Activated CD8-positive, alpha-beta T cell treated with anti-CD3 and anti-CD28 coated beads, Interleukin-2, amount 10 ng/mL, durations not matched to agents 7 days and 5 days (primary cell): ENCODE data around the gene DHX8. TPM values are rescaled to one million over a fixed set of nuclear protein-coding genes. Genes with fewer than 3 reads are reported as not detected.

Source experiments
- ATAC-seq: fragments of 150-1000 bp; cut with Tn5 transposase; one replicate; pipeline ENCODE4 v1.10.0; 2021; ENCODE audit warnings: moderate library complexity
- CTCF ChIA-PET: fragments of 350-600 bp; sonication (Branson Sonifier 250); formaldehyde crosslinking; loops from one replicate; lab custom pipeline; 2021; ENCODE audit warnings: antibody characterized with exemption; lab: Charles Lee
- POLR2A ChIA-PET: fragments of 350-600 bp; sonication (Branson Sonifier 250); formaldehyde crosslinking; loops from one replicate; lab custom pipeline; 2021; ENCODE audit warnings: antibody characterized with exemption; lab: Charles Lee
- DNase-seq: peaks from one replicate; pipeline ENCODE4 v3.0.0-alpha.2; 2020
- H3K27ac Mint-ChIP-seq: one replicate; pipeline ENCODE4 v1.8.0; 2021; ENCODE audit warnings: mild to moderate bottlenecking, mixed read lengths
- H3K27me3 Mint-ChIP-seq: one replicate; pipeline ENCODE4 v1.8.0; 2021; ENCODE audit warnings: low read depth, mixed read lengths
- H3K36me3 Mint-ChIP-seq: one replicate; pipeline ENCODE4 v1.8.0; 2021; ENCODE audit warnings: low read depth, mixed read lengths
- H3K4me1 Mint-ChIP-seq: one replicate; pipeline ENCODE4 v1.8.0; 2021; ENCODE audit warnings: low read depth, mixed read lengths
- H3K4me3 Mint-ChIP-seq: one replicate; pipeline ENCODE4 v1.8.0; 2021; ENCODE audit warnings: mild to moderate bottlenecking, mixed read lengths
- H3K9me3 Mint-ChIP-seq: one replicate; pipeline ENCODE4 v1.8.0; 2022; ENCODE audit warnings: mixed read lengths; ENCODE audit not compliant: insufficient read depth
- total RNA-seq, 2 experiments: library from RNA; stranded (reverse); gene quantifications; one replicate each; pipeline ENCODE4 v1.2.3, GENCODE V29; 2021

The DHX8 gene
- total RNA-seq, 2 experiments from 2014 or later, result 52.7 to 56.4 TPM

DNA sequence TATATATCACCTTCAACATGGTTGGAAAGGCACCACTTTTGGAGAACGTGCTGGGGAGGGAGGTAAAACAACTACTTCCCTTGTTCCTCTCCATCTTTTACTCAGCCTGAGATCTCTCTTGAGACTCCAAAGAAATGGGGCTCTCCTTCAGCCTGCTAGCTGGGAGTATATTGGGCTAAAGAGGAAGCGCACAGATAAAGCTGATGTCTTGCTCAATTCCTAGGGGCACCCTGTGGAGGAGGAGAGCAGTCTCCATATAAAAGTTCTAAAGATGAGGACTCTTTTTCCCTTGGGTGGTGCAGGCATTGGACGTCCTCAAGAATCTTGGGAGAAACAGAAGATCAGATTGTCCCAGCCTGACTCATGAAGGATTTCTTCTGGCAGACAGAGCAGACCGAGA is 67.0 kb downstream of the DHX8 start:
- Mint-ChIP-seq H3K27ac (no peak overlapping the region), H3K4me3 (no peak overlapping the region), H3K4me1 (peaks cover 10% of the 10 kb centered on the region), H3K27me3 (peaks cover 31% of the 10 kb centered on the region), H3K9me3 (no peaks in the 10 kb centered on the region), H3K36me3 (no peaks in the 10 kb centered on the region)
- POLR2A ChIA-PET, result no interaction called here
- CTCF ChIA-PET, result no interaction called here
- ATAC-seq (no peak), DNase-seq (no peak)

DNA sequence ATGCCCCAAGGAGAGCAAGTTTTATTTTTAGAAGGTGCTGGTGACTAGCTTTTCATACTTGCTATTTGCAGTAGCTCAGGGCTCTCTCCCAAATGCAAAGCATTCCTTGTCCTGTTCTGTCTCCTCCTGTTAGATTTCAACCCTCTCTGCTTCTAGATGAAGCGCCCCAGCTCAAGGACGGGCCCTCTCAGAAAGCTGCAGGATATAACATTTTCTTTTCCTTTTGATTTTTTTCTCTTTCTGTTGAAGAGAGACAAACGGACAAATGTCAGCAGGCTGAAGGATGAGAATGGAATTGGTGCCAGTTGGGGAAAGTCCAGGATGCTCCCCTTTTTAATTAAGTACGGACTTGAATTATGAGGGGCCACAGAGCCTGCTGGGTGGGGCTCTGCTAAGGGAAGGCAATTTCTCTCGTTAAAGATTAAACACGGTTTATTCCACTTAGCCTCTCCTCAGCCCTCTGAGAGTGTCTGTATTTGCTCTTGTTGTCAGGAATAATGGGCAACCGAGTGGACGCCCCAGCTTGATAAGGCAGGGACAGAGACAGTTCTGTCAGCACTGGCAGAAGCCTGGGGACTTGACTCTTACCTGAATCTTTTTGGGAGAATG is 68.6 kb downstream of the DHX8 start:
- no peak for DNase-seq
- Mint-ChIP-seq H3K4me1 (peaks cover 6% of the 10 kb centered on the region), H3K27me3 (peaks cover 32% of the 10 kb centered on the region), H3K4me3 (no peak overlapping the region), H3K36me3 (no peaks in the 10 kb centered on the region), H3K9me3 (no peaks in the 10 kb centered on the region), H3K27ac (no peak overlapping the region)
- POLR2A ChIA-PET, result no interaction called here
- ATAC-seq, result no peak
- CTCF ChIA-PET, result no interaction called here

DNA sequence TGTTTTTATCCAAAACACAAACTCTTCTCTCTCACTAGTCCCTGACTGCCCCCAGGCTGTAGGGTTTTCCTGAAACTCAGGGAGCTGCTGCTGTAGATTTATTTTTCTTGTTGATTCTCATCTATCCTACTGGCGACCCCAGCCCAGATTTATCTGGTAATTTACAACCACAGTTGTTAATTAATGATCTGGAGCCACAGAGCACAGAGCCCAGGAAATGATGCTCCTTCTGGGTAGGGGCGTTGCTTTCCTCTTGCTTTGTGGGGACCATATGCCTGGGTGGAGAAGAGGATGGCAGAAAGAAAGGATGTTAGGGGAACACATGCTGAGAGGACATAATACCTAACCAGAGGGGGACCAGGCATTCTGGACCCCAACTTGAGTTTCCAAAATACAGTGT is 69.8 kb downstream of the DHX8 start:
- ChIA-PET CTCF (no interaction called here), POLR2A (interaction anchor here (0.6 kb wide), 1 partner anchor 295 kb away, joined by 4 read pairs; no protein-coding TSS in a partner anchor)
- no peak for ATAC-seq

DNA sequence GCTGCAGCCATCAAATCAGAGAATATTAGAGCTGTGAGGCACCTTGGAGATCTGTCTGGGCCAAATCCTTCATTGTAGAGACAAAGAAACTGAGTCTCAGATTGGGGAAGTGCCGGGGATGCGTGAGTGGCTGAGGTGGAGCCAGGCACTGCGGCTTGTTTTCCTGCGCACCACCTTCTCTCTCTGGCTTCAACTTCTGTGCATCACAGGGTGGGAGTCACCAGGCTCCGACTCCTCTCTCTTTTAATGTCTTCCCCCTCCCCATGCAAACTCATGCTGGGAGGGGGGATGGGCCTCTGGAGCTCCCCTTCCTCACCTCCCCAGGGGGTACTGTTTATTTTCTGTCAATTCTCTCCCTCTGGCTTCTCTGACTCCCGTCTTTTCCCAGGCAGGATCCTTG is 71.1 kb downstream of the DHX8 start:
- H3K9me3 Mint-ChIP-seq, result no peaks in the 10 kb centered on the region
- ChIA-PET POLR2A (no interaction called here), CTCF (interaction anchor here (0.9 kb wide), 1 partner anchor 139 kb away, joined by 3 read pairs; no protein-coding TSS in a partner anchor)
- H3K4me3 Mint-ChIP-seq, result no peak overlapping the region
- ATAC-seq (no peak), DNase-seq (no peak)
- H3K27me3 Mint-ChIP-seq, result peaks cover 21% of the 10 kb centered on the region
- peaks cover 6% of the 10 kb centered on the region for H3K4me1 Mint-ChIP-seq
- no peak overlapping the region for H3K27ac Mint-ChIP-seq
- H3K36me3 Mint-ChIP-seq, result no peaks in the 10 kb centered on the region

More for the DNA sequence above, 69.8 kb downstream of the DHX8 start:
- no peak overlapping the region for H3K4me3 Mint-ChIP-seq
- peaks cover 26% of the 10 kb centered on the region for H3K27me3 Mint-ChIP-seq
- H3K27ac Mint-ChIP-seq, result no peak overlapping the region
- no peak for DNase-seq
- peaks cover 6% of the 10 kb centered on the region for H3K4me1 Mint-ChIP-seq
- no peaks in the 10 kb centered on the region for H3K9me3 Mint-ChIP-seq
- H3K36me3 Mint-ChIP-seq, result no peaks in the 10 kb centered on the region

DNA sequence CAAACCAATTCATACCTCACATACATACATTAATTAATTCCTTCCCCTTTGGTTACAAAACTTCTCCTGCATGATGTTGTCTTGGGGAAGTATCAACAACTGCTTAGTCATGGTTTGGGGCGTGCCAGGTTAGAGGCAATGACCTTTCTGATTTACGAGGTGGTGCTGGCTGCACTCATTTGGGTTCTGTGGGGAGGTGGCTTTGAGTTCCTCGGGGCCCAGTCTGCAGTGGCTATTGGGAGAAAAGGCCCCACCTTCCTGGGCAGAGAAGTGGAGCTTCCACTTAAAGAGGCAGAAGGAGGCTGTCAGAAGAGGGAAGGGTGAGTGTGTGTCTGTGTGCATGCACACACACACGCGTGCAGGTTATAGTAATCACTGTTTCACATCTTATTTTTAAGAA is 72.5 kb downstream of the DHX8 start:
- no peaks in the 10 kb centered on the region for H3K9me3 Mint-ChIP-seq
- POLR2A ChIA-PET, result no interaction called here
- no peaks in the 10 kb centered on the region for H3K36me3 Mint-ChIP-seq
- H3K4me3 Mint-ChIP-seq, result no peak overlapping the region
- peaks cover 19% of the 10 kb centered on the region for H3K27me3 Mint-ChIP-seq
- peaks cover 6% of the 10 kb centered on the region for H3K4me1 Mint-ChIP-seq
- H3K27ac Mint-ChIP-seq, result no peak overlapping the region
- DNase-seq (no peak), ATAC-seq (peak; percentile 11)
- CTCF ChIA-PET, result interaction anchor here (1.0 kb wide), 2 partner anchors 9 to 72 kb away, joined by 3 to 4 read pairs; partner anchors contain the start of genes DHX8 and ETV4

DNA sequence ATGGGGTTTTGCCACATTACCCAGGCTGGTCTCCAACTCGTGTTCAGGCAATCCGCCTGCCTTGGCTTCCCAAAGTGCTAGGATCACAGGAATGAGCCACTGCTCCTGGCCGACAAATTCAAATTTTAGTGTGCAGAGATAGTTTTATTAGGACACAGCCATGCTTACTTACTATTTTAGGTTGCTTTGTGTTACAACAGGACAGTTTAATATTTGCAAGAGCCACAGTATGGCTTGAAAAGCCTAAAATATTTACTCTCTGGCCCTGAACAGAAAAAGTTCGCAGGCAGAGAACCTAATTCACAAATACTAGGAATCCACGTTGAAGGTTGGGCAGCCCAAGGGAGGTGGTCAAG is 75.0 kb downstream of the DHX8 start:
- no peak overlapping the region for H3K27ac Mint-ChIP-seq
- DNase-seq (no peak), ATAC-seq (no peak)
- H3K9me3 Mint-ChIP-seq, result no peaks in the 10 kb centered on the region
- no peaks in the 10 kb centered on the region for H3K36me3 Mint-ChIP-seq
- peaks cover 32% of the 10 kb centered on the region for H3K27me3 Mint-ChIP-seq
- no peak overlapping the region for H3K4me3 Mint-ChIP-seq
- POLR2A ChIA-PET, result no interaction called here
- peaks cover 6% of the 10 kb centered on the region for H3K4me1 Mint-ChIP-seq
- CTCF ChIA-PET, result interaction anchor here (0.8 kb wide), 1 partner anchor 11 kb away, joined by 3 read pairs; no protein-coding TSS in a partner anchor

DNA sequence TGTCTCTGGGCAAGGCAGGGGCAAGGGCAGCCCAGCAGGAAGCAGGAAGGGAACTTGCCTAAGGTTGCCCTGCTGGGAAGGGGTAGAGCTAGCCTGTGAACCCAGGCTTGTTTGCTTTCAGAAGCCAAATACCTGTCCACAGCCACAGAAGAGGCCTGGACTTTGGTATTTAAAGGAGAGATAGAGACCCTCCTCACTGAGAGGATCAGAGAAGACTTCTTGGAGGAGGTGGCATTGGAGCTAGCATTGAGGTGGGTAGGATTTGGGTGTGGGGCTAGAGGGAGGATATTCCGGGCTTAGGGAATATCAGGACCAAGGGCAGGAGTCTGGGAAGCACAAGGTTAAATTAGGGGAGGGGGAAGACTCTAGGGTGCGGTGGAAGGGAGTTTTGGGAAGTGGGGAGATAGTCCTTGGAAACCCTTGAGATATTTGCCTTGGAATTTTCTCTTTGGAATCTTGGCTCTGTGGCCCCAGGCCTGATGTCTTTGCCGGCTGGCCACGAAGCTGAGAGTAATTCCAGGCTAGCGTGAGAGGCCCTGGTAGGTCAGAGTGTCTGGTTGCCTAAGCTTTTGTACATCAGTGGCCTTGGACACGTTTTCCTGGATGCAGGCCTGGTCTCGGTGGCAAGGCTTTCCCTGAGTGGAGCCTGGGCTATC is 75.5 kb downstream of the DHX8 start:
- ATAC-seq, result no peak

DNA sequence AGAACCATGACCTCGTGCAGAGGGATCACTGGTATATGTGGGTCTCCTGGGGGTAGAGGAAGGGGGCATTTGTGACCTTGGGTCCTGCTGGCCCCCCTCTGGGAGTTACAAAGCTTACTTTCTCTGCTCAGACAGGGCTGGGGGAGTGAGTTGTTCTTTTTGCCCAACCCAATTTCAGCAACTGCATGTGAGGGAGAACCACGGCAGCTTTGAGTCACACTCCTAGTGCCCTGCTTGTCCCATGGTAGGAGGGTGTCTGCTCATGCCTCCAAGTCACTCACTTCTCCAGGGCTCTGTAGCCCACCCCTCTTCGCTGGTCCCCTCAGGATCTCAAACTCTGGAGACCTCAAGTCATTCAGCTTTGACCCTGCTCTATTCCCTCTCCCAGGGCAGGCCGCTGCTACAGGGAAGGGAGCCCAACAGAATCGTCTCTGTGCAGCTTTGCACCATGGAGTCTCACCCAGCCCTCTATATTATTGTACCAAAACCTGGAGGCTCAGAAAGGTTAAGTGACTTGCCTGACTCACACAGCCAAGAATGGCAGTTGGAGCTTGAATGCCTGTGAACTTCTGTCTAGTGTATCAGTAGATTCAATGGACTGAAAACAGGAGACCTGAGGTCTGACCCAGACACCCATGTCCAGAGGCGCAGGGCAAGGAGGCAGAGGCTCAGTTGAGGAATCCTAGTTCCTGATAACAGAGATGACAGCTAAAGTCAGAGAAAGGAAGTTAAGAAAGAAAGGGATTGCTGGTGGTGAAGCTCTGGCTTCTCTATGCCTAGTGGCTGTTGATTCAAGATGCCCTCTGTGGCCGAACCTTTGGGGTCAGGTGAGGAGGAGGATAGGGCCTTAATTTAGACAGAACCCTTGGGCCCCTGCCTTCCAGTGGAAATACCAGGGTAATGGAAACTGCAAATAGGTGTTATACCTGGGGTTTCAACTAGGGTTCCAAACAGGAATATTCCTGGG is 77.0 kb downstream of the DHX8 start:
- Mint-ChIP-seq H3K4me3 (no peak overlapping the region), H3K4me1 (peaks cover 6% of the 10 kb centered on the region), H3K27me3 (peaks cover 30% of the 10 kb centered on the region), H3K9me3 (no peaks in the 10 kb centered on the region), H3K27ac (no peak overlapping the region), H3K36me3 (no peaks in the 10 kb centered on the region)
- DNase-seq (no peak), ATAC-seq (no peak)
- ChIA-PET POLR2A (no interaction called here), CTCF (interaction anchor here (1.8 to 1.9 kb wide), 2 partner anchors 17 to 113 kb away, joined by 5 read pairs; no protein-coding TSS in a partner anchor)

More for the DNA sequence above, 75.5 kb downstream of the DHX8 start:
- no peak for DNase-seq
- POLR2A ChIA-PET, result no interaction called here
- Mint-ChIP-seq H3K4me3 (no peak overlapping the region), H3K9me3 (no peaks in the 10 kb centered on the region), H3K4me1 (peaks cover 6% of the 10 kb centered on the region), H3K36me3 (no peaks in the 10 kb centered on the region), H3K27ac (no peak overlapping the region), H3K27me3 (peaks cover 32% of the 10 kb centered on the region)
- CTCF ChIA-PET, result interaction anchor here (0.8 to 1.9 kb wide), 3 partner anchors 12 to 114 kb away, joined by 3 to 5 read pairs (median 5); no protein-coding TSS in a partner anchor

DNA sequence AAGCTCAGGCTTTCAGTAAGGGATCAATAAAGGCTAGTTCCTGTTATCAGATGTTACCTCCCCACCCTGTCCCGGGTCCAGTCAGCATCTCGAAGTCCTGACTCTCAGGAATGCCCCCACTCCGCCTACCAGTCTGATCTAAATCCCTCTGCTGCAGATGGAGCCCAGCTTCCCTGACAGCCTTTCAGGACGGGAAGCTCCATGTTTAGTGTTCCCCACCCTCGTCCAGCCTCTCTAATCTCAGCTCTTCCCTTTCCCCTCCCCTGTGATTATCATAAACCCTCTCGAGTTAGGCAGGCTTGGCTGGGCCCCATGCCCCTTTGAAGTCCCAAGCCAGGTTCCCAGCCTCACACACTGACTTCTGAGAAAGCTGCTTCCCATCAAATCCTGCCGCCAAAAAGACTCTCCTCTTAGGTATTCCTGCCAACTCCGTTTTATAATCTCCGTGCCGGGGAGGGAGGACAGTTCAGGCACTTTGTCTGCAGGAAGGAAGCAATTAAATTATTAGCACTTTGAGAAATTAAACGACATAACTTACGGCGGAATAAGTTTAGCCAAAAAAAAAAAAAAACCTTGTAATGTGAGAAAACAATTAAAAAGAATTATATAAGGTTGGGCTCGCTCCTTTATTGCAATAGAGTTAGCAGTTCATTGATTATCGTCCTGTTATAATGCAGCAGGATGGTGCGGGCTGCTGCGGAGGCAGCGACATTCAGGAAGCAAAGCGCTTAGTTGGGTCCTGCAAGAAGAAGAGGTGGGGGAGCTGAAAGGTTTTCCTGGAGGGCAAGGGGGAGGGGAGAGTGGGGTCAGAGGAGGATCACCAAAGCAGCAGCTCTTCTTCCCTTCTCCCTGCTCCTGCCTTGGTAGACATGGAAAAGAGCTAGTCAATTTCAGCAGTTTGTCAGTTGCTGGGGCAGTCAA is 79.2 kb downstream of the DHX8 start:
- DNase-seq (no peak), ATAC-seq (no peak)
- CTCF ChIA-PET, result interaction anchor here (1.1 to 2.2 kb wide), 4 partner anchors 11 to 203 kb away, joined by 4 to 12 read pairs (median 5); no protein-coding TSS in a partner anchor
- H3K36me3 Mint-ChIP-seq, result no peaks in the 10 kb centered on the region
- POLR2A ChIA-PET, result no interaction called here
- peaks cover 25% of the 10 kb centered on the region for H3K27me3 Mint-ChIP-seq
- H3K9me3 Mint-ChIP-seq, result no peaks in the 10 kb centered on the region
- no peak overlapping the region for H3K4me3 Mint-ChIP-seq
- no peaks in the 10 kb centered on the region for H3K4me1 Mint-ChIP-seq
- no peak overlapping the region for H3K27ac Mint-ChIP-seq

DNA sequence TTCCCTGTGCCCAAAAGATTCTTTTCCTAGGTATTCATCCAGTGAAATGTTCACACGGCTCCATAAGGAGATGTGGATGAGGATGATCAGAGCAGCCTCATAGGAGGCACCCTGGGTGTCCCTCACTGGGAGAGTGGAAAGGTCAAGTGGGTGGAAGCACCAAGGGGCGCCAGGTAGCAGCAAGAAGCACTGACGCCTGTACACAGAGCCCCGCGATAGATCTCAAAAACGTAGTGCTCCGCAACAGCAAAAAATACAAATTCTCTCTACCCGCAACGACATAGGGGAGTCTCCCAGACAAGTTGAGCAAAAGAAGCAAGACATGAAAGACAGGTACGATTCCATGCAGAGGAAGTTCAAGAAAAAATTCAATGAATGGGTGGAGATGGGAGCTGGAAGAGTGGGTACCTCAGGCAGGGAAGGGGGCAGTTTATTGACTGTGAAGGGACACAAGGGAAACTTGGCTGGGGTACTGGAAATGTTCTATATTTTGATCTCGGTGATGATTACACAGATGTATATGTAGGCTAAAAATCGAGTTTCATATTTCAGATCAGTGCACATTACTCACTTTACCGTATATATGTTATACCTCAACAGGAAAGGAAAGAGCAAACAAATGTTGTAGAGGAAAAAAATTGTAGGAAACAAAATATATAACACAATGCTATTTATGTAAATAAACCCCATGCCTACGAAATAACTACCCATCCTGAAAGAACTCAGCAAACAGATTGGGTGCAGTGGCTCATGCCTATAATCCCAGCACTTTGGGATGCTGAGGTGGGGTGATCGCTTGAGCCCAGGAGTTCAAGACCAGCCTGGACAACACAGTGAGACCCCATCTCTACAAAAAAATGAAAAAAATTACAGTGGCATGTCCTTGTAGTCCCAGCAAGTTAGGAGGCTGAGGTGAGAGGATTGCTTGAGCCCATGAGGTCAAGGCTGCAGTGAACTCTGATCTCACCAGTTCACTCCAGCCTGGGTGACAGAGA is 80.1 kb downstream of the DHX8 start:
- POLR2A ChIA-PET, result no interaction called here
- DNase-seq, result no peak
- Mint-ChIP-seq H3K36me3 (no peaks in the 10 kb centered on the region), H3K4me1 (no peaks in the 10 kb centered on the region), H3K4me3 (no peak overlapping the region), H3K9me3 (no peaks in the 10 kb centered on the region), H3K27me3 (peaks cover 28% of the 10 kb centered on the region), H3K27ac (no peak overlapping the region)
- ATAC-seq, result no peak
- CTCF ChIA-PET, result interaction anchor here (1.3 to 2.2 kb wide), 3 partner anchors 10 to 110 kb away, joined by 4 to 12 read pairs (median 5); no protein-coding TSS in a partner anchor
